Smooth muscle cell (in vitro differentiated cells): Measurements from ENCODE around the gene SERAC1. TPM values are rescaled to one million over a fixed set of nuclear protein-coding genes. Genes with fewer than 3 reads are reported as not detected.

Experiments used
- DNase-seq: peaks from one replicate; lab custom pipeline; 2025; ENCODE audit not compliant: unreplicated experiment; lab: John Stamatoyannopoulos, UW
- H2AFZ ChIP-seq: fragments of 200-600 bp; sonication (generic); 2 replicates; pipeline ENCODE4 v1.6.0; 2016; ENCODE audit warnings: antibody characterized with exemption, low read depth, mild to moderate bottlenecking
- H3F3A ChIP-seq: fragments of 200-600 bp; sonication (generic); 2 replicates; pipeline ENCODE4 v1.6.0; 2017; ENCODE audit warnings: antibody characterized with exemption, low read depth
- H3K27ac ChIP-seq: fragments of 200-600 bp; sonication (generic); 2 replicates; pipeline ENCODE4 v1.5.1; 2016; ENCODE audit warnings: low read depth, mild to moderate bottlenecking
- H3K27me3 ChIP-seq: fragments of 200-600 bp; sonication (generic); 2 replicates; pipeline ENCODE4 v1.6.1; 2016; ENCODE audit warnings: low read depth, mild to moderate bottlenecking
- H3K36me3 ChIP-seq: fragments of 200-600 bp; sonication (generic); 2 replicates; pipeline ENCODE4 v1.5.1; 2016; ENCODE audit warnings: low read depth
- H3K4me1 ChIP-seq: fragments of 200-600 bp; sonication (generic); 2 replicates; pipeline ENCODE4 v1.5.1; 2016; ENCODE audit warnings: low read depth
- H3K4me2 ChIP-seq: fragments of 200-600 bp; sonication (generic); 2 replicates; pipeline ENCODE4 v1.6.0; 2016; ENCODE audit warnings: mild to moderate bottlenecking
- H3K4me3 ChIP-seq: fragments of 200-600 bp; sonication (generic); 2 replicates; pipeline ENCODE4 v1.5.1; 2016; ENCODE audit warnings: mild to moderate bottlenecking
- H3K79me2 ChIP-seq: fragments of 200-600 bp; sonication (generic); 2 replicates; pipeline ENCODE4 v1.6.0; 2016; ENCODE audit warnings: low read depth, mild to moderate bottlenecking
- H3K9ac ChIP-seq: fragments of 200-600 bp; sonication (generic); 2 replicates; pipeline ENCODE4 v1.6.0; 2016; ENCODE audit warnings: low read depth
- H3K9me3 ChIP-seq: fragments of 200-600 bp; sonication (generic); replicated peaks from 2 replicates; pipeline ENCODE4 v1.5.1; 2016; ENCODE audit warnings: low read depth
- H4K20me1 ChIP-seq: fragments of 200-600 bp; sonication (generic); 2 replicates; pipeline ENCODE4 v1.6.0; 2016; ENCODE audit warnings: low read depth
- WGBS: methylation state at CpG from one replicate; pipeline ENCODE4 v1.1.7; 2016; ENCODE audit warnings: low lambda C conversion rate; 5-methylcytosine and 5-hydroxymethylcytosine counted together
- polyA plus RNA-seq: library from polyadenylated mRNA; unstranded; fragments of >200 nt; fragmentation: Nextera tagmentation; extraction: Ambion mirVana; gene quantifications from 2 replicates; pipeline ENCODE4 v1.2.1, GENCODE V29; 2016
- total RNA-seq: library from RNA; depleted of rRNA; stranded (reverse); fragments of >200 nt; gene quantifications from 2 replicates; pipeline ENCODE4 v1.2.3, GENCODE V29; 2014
- TF ChIP-seq, protein P1 (sequence below): fragments of 200-600 bp; sonication (generic); IDR thresholded peaks from 2 replicates; pipeline ENCODE4 v1.5.1; 2017; ENCODE audit warnings: borderline replicate concordance, mild to moderate bottlenecking, antibody characterized with exemption; ENCODE audit not compliant: insufficient read depth, poor library complexity, severe bottlenecking

The SERAC1 gene
- total and polyA plus RNA-seq, 2 experiments from 2014 or later: 2.6 to 5.6 TPM

DNA sequence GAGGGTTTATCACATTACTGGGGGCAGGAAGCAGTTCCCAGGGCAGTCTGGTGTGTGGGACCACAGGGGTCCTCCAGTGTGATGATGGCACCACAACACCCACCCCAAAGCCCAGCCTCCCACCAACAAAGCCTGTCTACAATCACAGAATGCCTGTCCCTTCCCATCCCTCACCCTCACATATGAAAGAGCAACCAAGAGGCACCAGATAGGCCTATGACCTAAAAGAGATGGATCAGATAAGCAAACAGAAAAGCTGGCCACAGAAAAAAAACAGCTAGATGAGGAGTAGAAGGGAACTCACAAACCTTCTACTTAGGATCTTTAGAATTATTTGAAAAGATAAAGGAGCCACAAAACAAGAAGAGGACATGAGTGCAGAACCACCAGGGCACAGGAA lies 54.3 kb downstream of the SERAC1 start:
- H3K9ac ChIP-seq: no peak overlapping the region
- no peaks in the 10 kb centered on the region for H3K27me3 ChIP-seq
- no peaks in the 10 kb centered on the region for H3K4me1 ChIP-seq
- H3K4me3 ChIP-seq: no peak overlapping the region
- no peak overlapping the region for H3K27ac ChIP-seq
- H3K36me3 ChIP-seq: no peaks in the 10 kb centered on the region
- TF ChIP-seq, protein P1, sequence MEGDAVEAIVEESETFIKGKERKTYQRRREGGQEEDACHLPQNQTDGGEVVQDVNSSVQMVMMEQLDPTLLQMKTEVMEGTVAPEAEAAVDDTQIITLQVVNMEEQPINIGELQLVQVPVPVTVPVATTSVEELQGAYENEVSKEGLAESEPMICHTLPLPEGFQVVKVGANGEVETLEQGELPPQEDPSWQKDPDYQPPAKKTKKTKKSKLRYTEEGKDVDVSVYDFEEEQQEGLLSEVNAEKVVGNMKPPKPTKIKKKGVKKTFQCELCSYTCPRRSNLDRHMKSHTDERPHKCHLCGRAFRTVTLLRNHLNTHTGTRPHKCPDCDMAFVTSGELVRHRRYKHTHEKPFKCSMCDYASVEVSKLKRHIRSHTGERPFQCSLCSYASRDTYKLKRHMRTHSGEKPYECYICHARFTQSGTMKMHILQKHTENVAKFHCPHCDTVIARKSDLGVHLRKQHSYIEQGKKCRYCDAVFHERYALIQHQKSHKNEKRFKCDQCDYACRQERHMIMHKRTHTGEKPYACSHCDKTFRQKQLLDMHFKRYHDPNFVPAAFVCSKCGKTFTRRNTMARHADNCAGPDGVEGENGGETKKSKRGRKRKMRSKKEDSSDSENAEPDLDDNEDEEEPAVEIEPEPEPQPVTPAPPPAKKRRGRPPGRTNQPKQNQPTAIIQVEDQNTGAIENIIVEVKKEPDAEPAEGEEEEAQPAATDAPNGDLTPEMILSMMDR: no peak
- H4K20me1 ChIP-seq: no peaks in the 10 kb centered on the region
- no peak overlapping the region for H3K4me2 ChIP-seq
- H2AFZ ChIP-seq: no peak overlapping the region
- no peaks in the 10 kb centered on the region for H3K9me3 ChIP-seq
- no peaks in the 10 kb centered on the region for H3K79me2 ChIP-seq
- DNase-seq: no peak
- H3F3A ChIP-seq: no peaks in the 10 kb centered on the region

DNA sequence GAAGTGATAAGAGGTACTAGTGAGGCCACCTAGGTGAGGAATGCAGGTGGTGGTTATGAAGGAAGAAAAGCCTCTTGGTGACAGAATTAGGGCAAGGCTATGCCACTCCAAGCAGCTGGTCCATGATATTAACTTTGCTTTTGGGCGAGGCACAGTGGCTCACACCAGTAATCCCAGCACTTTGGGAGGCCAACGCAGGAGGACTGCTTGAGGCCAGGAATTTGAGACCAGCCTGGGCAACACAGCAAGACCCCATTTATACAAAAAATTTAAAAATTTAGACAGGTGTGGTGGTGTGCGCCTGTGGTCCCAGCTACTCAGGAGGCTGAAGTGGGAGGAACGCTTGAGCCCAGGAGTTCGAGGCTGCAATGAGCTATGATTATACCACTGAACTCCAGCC lies 56.1 kb downstream of the SERAC1 start:
- Histone ChIP-seq H3K36me3 (no peaks in the 10 kb centered on the region), H3K9ac (no peak overlapping the region), H3K27me3 (no peaks in the 10 kb centered on the region), H3K4me1 (no peaks in the 10 kb centered on the region), H4K20me1 (no peaks in the 10 kb centered on the region), H2AFZ (no peak overlapping the region), H3K4me3 (no peak overlapping the region), H3K79me2 (no peaks in the 10 kb centered on the region), H3K27ac (no peak overlapping the region), H3K9me3 (no peaks in the 10 kb centered on the region), H3K4me2 (no peak overlapping the region), H3F3A (no peaks in the 10 kb centered on the region)
- no peak for DNase-seq
- TF ChIP-seq, protein P1: no peak
- WGBS: 96% methylated on average over 5 of the region's 5 CpGs

DNA sequence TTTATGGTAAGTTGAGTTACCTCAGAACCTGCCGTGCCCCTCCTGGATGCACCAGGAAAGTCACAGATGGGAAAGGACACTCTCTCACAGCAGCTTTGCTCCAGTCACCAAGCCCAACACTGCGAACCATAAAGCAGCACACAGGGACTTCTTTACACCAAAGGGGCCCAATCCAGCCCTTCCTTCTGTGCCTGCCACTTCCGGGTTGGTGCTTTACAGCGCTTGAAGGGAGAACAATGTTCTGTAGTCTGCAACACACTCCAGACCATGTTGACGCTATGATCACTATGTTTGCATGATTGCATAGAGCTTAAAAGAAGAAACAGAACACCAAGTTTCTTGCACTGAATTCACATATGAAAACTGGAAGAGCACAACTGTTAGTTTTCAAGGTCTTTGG lies 57.1 kb downstream of the SERAC1 start:
- WGBS: 87% methylated on average over 5 of the region's 5 CpGs
- H3K27me3 ChIP-seq: no peaks in the 10 kb centered on the region
- H3K9me3 ChIP-seq: no peaks in the 10 kb centered on the region
- no peaks in the 10 kb centered on the region for H4K20me1 ChIP-seq
- H2AFZ ChIP-seq: no peak overlapping the region
- no peaks in the 10 kb centered on the region for H3F3A ChIP-seq
- no peaks in the 10 kb centered on the region for H3K79me2 ChIP-seq
- no peak overlapping the region for H3K4me3 ChIP-seq
- TF ChIP-seq, protein P1: no peak
- no peaks in the 10 kb centered on the region for H3K36me3 ChIP-seq
- no peak overlapping the region for H3K4me2 ChIP-seq
- DNase-seq: no peak
- H3K9ac ChIP-seq: no peak overlapping the region
- no peak overlapping the region for H3K27ac ChIP-seq
- H3K4me1 ChIP-seq: no peaks in the 10 kb centered on the region

DNA sequence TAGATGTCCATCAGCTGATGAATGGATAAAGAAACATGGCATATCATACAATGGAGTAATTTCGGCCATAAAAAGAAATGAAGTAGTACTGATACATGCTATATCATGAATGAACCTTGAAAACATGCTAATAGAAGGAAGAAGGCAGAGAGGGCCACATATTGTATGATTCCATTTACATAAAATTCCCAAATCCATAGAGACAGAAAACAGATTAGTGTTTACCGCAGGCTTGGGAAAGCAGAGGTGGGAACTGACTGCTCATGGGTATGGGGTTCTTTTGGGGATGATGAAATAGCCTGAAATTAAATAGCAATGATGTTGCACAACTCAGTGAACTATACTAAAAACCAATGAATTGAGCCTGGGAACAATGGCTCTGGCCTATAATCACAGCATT lies 58.3 kb downstream of the SERAC1 start:
- Histone ChIP-seq H3K27ac (no peak overlapping the region), H4K20me1 (no peaks in the 10 kb centered on the region), H3K9me3 (no peaks in the 10 kb centered on the region), H3K9ac (no peak overlapping the region), H3K27me3 (no peaks in the 10 kb centered on the region), H3K79me2 (no peaks in the 10 kb centered on the region), H3K4me2 (no peak overlapping the region), H3F3A (no peaks in the 10 kb centered on the region), H2AFZ (no peak overlapping the region), H3K36me3 (no peaks in the 10 kb centered on the region), H3K4me1 (no peaks in the 10 kb centered on the region), H3K4me3 (no peak overlapping the region)
- 72% methylated on average over 2 of the region's 2 CpGs for WGBS
- TF ChIP-seq, protein P1: no peak
- DNase-seq: no peak
